ENCODE data around the gene CAMK1.

DNA sequence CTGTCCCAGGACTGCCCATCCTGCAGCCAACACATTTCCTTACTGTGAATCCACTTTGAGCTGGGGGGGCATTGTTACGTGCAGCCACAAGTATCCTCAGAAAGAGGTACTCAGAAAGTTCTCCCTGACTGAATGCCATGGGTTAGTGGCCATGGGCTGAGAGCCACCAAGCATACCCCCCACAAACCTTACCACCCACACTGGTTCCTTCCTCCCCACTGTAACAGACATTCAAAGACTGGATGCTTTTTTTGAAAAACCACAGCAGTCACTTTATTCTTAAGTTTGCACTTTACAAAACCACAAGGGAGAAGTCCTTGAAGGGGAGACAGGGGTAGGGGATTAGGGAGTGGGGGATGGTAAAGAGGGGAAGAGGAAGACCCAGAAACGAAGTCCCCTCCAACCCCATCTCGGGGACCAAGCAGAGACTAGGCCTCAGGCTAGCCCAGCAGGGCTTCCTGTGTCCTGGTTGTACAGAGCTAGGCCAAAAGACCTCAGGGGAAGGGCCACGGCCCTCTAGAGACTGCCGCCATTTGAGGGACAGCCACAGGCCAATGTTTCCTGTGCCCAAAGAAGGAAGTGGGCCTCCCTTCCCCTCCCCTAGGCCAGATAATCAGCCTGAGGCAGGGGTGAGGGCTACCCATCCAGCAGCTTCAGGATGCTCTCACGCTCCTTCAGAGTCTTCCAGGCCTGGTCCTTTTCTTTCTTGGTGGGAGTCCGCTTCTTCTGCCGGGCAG, 10.1 kb upstream of the CAMK1 start:
- TF ChIP-seq POLR2A (IDR thresholded peaks at IDR 0.05): no peak
- TF ChIP-seq, protein P1, sequence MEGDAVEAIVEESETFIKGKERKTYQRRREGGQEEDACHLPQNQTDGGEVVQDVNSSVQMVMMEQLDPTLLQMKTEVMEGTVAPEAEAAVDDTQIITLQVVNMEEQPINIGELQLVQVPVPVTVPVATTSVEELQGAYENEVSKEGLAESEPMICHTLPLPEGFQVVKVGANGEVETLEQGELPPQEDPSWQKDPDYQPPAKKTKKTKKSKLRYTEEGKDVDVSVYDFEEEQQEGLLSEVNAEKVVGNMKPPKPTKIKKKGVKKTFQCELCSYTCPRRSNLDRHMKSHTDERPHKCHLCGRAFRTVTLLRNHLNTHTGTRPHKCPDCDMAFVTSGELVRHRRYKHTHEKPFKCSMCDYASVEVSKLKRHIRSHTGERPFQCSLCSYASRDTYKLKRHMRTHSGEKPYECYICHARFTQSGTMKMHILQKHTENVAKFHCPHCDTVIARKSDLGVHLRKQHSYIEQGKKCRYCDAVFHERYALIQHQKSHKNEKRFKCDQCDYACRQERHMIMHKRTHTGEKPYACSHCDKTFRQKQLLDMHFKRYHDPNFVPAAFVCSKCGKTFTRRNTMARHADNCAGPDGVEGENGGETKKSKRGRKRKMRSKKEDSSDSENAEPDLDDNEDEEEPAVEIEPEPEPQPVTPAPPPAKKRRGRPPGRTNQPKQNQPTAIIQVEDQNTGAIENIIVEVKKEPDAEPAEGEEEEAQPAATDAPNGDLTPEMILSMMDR (IDR thresholded peaks at IDR 0.05): no peak
